ENCODE data around the gene TSPY3.
"Not testable (repeated sequence)": the region's sequence is repeated elsewhere in the genome, so short reads cannot be mapped to it uniquely, and the experiment has no call there.

Gene TSPY3, protein sequence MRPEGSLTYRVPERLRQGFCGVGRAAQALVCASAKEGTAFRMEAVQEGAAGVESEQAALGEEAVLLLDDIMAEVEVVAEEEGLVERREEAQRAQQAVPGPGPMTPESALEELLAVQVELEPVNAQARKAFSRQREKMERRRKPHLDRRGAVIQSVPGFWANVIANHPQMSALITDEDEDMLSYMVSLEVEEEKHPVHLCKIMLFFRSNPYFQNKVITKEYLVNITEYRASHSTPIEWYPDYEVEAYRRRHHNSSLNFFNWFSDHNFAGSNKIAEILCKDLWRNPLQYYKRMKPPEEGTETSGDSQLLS

DNA sequence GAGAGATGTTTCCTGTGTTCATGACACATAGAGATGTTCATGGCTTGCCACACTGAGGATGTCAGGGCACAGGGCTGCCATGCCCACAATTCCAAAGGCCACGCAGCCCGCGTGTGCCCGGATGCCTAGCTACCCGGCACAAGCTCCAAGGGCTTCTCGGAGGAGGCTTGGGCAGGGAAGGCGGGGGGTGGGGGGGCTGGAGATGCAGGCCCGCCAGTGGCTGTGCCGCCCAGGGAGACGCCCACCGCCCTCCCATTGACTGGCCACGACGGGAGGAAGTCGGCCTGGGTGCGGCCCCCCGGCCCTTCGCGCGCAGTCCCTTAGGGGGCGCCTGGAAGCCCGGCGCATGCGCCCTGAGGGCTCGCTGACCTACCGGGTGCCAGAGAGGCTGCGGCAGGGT lies at the start of gene TSPY3:
Gene TSPY3 (plus strand): TSS at position 301 of the 400 bp plus-strand sequence. CDS start 46 bp downstream, at position 347.
- DNase-seq: not testable (repeated sequence)

DNA sequence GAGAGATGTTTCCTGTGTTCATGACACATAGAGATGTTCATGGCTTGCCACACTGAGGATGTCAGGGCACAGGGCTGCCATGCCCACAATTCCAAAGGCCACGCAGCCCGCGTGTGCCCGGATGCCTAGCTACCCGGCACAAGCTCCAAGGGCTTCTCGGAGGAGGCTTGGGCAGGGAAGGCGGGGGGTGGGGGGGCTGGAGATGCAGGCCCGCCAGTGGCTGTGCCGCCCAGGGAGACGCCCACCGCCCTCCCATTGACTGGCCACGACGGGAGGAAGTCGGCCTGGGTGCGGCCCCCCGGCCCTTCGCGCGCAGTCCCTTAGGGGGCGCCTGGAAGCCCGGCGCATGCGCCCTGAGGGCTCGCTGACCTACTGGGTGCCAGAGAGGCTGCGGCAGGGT lies 40.7 kb upstream of the TSPY3 start, which contains the start of gene TSPY8:
Gene TSPY8 (plus strand): TSS at position 301 of the 400 bp plus-strand sequence. CDS start 46 bp downstream, at position 347.
- not testable (repeated sequence) for DNase-seq

DNA sequence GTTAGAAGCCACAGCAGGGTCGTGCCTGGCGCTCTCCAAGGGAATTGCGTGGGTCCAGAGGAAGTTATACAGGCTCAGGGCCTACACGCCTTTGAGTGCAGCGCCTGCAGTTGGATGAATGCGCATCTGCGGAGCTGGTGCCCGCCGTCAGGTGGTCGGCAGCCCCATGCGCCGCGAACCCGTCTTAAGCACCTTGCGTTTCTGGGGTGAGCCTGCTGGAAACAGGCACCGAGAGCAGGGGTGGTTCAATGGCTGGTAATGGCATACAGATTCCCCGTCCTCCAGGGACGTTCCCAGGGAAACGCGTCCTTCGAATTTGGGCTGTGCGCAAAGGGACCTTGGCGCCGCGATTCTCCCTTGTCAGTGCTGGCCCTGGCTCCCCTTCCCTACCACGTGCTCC lies 1.7 kb upstream of the TSPY3 start:
- not testable (repeated sequence) for DNase-seq

Data from fibroblast of upper back skin (primary cell).